Measurements from ENCODE around the gene TMEM201. TPM values are rescaled to one million over a fixed set of nuclear protein-coding genes. Genes with fewer than 3 reads are reported as not detected.

The TMEM201 gene
- total and polyA plus RNA-seq, 12 donors, result 10.7 to 26.0 (median 18.2) TPM

DNA sequence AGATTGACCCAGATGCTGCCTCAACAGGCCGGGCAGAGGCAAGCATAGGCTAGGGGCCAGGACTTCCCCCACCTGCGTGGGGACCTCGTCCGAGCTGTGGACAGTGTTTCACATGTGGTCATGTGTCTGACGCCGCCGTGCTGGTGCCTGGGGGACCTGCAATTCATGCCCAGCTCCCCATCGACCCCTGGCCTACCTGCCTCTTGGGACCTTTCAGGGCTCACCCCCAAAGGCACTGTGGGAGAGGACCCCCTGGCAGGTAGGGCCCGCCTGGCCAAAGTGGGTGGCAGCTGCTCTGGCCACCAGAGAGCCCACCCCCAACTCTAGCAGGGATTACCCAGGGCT, 4.4 kb downstream of the TMEM201 start:
- H3K4me1 ChIP-seq, result peaks cover 32 to 81% (median 63%) of the 10 kb centered on the region in 9 donors
- intact Hi-C loops (cut with DNase I), result no loop called here
- H3K27me3 ChIP-seq, result no peaks in the 10 kb centered on the region
- H3K36me3 ChIP-seq, result peaks cover 0 to 16% (median 1%) of the 10 kb centered on the region in 9 donors
- TF ChIP-seq, protein P1, sequence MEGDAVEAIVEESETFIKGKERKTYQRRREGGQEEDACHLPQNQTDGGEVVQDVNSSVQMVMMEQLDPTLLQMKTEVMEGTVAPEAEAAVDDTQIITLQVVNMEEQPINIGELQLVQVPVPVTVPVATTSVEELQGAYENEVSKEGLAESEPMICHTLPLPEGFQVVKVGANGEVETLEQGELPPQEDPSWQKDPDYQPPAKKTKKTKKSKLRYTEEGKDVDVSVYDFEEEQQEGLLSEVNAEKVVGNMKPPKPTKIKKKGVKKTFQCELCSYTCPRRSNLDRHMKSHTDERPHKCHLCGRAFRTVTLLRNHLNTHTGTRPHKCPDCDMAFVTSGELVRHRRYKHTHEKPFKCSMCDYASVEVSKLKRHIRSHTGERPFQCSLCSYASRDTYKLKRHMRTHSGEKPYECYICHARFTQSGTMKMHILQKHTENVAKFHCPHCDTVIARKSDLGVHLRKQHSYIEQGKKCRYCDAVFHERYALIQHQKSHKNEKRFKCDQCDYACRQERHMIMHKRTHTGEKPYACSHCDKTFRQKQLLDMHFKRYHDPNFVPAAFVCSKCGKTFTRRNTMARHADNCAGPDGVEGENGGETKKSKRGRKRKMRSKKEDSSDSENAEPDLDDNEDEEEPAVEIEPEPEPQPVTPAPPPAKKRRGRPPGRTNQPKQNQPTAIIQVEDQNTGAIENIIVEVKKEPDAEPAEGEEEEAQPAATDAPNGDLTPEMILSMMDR (IDR thresholded peaks at IDR 0.05), result no peak
- H3K27ac ChIP-seq, result peak overlapping the region in 9 of 10 donors; percentile 44 to 76 (median 58)
- DNase-seq (no peak), ATAC-seq (no peak)
- H3K9me3 ChIP-seq, result no peaks in the 10 kb centered on the region
- peak overlapping the region in 3 of 10 donors; percentile 3 to 18 (median 9) for H3K4me3 ChIP-seq
- 39 to 48% methylated on average over 9 of the region's 9 CpGs for WGBS, 2 donors

DNA sequence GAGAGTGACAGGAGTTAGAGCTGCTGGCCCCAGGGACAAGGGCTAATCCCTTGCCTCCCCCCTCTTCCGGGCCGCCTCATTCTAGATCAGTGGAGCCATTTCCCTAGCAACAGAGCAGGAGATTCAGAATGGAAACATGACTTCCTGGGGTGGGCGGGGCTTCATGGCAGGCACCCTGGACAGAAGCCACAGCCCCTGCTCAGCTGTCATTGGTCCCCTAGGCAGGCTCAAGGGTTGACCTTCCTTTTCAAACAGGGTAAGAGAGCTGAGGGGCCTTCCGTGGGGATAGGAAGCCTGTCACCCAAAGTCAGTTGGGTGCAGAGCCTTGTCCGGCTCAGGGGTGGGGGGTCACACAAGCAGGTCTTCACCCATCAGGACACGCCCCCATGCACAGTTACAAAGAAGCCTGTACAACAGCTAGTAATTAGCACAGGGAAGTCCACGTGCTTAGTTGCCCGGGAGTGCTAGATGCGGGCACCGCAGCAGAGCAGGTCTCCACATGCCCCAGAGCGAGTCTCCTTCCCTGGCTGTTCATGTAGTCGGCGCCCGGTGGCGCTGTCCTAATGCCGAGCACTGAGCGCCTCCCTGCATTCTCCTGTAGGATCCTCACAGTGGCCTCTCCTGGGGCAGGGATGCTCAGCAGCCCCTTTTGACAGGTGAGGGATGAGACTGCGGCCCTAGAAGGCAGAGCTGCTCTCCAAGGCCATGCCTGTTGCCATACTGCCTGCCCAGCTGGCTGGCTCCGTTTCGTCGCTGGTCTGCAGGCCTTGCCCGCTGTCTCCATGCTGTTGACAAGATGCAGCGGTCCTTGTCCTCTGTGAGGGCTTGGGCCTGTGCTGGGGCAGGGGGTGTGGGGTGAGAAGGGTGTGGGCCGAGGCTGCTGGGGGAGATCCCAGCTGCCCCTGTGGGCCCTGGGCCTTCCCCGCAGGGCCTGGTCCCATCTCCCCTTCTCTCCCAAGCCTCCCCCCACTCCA, 5.1 kb downstream of the TMEM201 start:
- Histone ChIP-seq H3K27ac (peak overlapping the region in 9 of 10 donors; percentile 44 to 76 (median 58)), H3K27me3 (no peaks in the 10 kb centered on the region), H3K4me1 (peaks cover 32 to 79% (median 63%) of the 10 kb centered on the region in 9 donors), H3K9me3 (no peaks in the 10 kb centered on the region), H3K36me3 (peaks cover 0 to 23% (median 8%) of the 10 kb centered on the region in 9 donors), H3K4me3 (peak overlapping the region in 3 of 10 donors; percentile 3 to 18 (median 9))
- TF ChIP-seq, protein P1 (IDR thresholded peaks at IDR 0.05), result no peak
- WGBS, 2 donors, result 58 to 59% methylated on average over 25 of the region's 25 CpGs
- DNase-seq, result peak; percentile 75 to 91
- intact Hi-C loops (cut with DNase I), result no loop called here
- ATAC-seq, result peak; percentile 36 to 85 (median 68)

DNA sequence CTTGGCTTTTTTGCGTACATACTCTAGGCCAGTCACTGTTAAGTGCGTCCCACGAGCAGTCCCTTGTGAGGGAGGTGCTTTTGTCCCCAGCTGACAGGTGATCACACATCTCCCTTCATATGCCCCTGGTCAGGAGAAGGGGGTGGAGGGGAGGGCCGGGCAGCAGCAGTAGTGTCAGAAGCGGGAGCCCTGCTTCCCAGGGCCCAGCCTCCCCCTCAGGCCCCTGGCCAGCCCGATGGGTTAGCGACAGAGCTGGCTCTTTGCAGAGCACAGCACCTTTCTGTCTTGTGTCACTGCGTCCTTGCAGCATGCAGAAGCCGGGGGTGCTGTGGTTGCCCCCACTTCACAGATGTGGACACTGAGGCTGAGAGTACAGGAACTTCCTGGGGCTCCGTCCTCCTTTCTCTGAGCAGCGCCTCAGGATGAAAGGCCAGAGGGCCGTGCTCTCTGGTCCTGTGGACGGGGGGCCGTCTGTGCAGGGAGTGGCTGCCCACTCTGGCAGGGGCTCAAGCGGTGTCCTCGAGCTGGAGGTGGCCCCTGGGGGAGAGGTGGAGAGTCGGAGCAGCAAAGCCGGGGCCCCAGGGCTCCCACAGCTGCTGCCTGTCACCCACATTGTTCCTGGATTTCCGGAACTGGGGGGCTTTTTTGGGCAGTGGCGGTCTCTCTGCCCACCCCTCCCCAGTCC, 5.9 kb downstream of the TMEM201 start:
- DNase-seq (no peak), ATAC-seq (no peak)
- WGBS, 2 donors, result 90 to 92% methylated on average over 20 of the region's 20 CpGs
- Histone ChIP-seq H3K27ac (peak overlapping the region in 1 of 10 donors; percentile 76), H3K36me3 (peaks cover 0 to 31% (median 12%) of the 10 kb centered on the region in 9 donors), H3K4me1 (peaks cover 32 to 74% (median 60%) of the 10 kb centered on the region in 9 donors), H3K9me3 (no peaks in the 10 kb centered on the region), H3K4me3 (no peak overlapping the region), H3K27me3 (no peaks in the 10 kb centered on the region)
- intact Hi-C loops (cut with DNase I), result no loop called here
- TF ChIP-seq, protein P1 (IDR thresholded peaks at IDR 0.05), result no peak
